IMR-90 (cell line): Measurements from ENCODE around the gene VSNL1.

Source experiments
- POLR2A ChIP-seq: IDR thresholded peaks from 2 replicates; pipeline ENCODE4 v1.6.1; 2012; ENCODE audit warnings: mild to moderate bottlenecking, low read depth, low read length
- RCOR1 ChIP-seq: IDR thresholded peaks from 2 replicates; pipeline ENCODE4 v1.6.1; 2012; ENCODE audit warnings: mild to moderate bottlenecking, low read length, improper control_type of control experiment; ENCODE audit not compliant: insufficient replicate concordance
- RFX5 ChIP-seq: IDR thresholded peaks from 2 replicates; pipeline ENCODE4 v1.8.0; 2012; ENCODE audit warnings: low read depth, mild to moderate bottlenecking, low read length, moderate library complexity
- TF ChIP-seq, protein P1 (sequence below): conservative IDR thresholded peaks from 2 replicates; pipeline ENCODE4 v1.5.1; 2012; ENCODE audit warnings: mild to moderate bottlenecking, low read depth, low read length, improper control_type of control experiment

DNA sequence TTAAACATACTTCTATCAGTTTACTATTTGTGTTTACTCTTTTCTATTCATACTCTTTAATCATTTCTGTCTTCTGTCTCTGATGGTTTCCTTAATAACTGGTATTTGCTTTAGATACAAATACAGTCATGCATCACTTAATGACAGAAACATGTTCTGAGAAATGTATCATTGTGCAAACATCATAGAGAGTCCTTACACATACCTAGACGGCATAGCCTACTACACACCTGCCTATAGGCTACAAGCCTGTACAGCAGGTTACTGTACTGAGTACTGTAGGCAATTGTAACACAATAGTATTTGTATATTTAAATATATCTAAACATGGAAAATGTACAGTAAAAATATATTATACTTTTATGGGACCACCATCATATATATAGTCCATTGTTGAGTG lies 36.3 kb downstream of the VSNL1 start:
- TF ChIP-seq, protein P1, sequence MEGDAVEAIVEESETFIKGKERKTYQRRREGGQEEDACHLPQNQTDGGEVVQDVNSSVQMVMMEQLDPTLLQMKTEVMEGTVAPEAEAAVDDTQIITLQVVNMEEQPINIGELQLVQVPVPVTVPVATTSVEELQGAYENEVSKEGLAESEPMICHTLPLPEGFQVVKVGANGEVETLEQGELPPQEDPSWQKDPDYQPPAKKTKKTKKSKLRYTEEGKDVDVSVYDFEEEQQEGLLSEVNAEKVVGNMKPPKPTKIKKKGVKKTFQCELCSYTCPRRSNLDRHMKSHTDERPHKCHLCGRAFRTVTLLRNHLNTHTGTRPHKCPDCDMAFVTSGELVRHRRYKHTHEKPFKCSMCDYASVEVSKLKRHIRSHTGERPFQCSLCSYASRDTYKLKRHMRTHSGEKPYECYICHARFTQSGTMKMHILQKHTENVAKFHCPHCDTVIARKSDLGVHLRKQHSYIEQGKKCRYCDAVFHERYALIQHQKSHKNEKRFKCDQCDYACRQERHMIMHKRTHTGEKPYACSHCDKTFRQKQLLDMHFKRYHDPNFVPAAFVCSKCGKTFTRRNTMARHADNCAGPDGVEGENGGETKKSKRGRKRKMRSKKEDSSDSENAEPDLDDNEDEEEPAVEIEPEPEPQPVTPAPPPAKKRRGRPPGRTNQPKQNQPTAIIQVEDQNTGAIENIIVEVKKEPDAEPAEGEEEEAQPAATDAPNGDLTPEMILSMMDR, result no peak
- TF ChIP-seq RFX5 (no peak), POLR2A (no peak), RCOR1 (no peak)
